MM.1S (cell line): Measurements from ENCODE around the gene LRRTM4.
"Not testable (repeated sequence)": the region's sequence is repeated elsewhere in the genome, so short reads cannot be mapped to it uniquely, and the experiment has no call there.

ENCODE experiments used
- DNase-seq: peaks from one replicate; pipeline ENCODE4 v3.0.0-alpha.2; 2015
- H2AFZ ChIP-seq: fragments of 300-600 bp; sonication (generic); 2 replicates; pipeline ENCODE4 v1.6.0; 2016; ENCODE audit warnings: antibody characterized with exemption, low read length
- H3F3A ChIP-seq: fragments of 300-600 bp; sonication (generic); 2 replicates; pipeline ENCODE4 v1.6.1; 2016; ENCODE audit warnings: mild to moderate bottlenecking, antibody characterized with exemption, low read length, moderate library complexity, mixed read lengths; ENCODE audit not compliant: insufficient read depth
- H3K27ac ChIP-seq: fragments of 300-600 bp; sonication (generic); 2 replicates; pipeline ENCODE4 v1.5.1; 2016; ENCODE audit warnings: mild to moderate bottlenecking, low read length
- H3K27me3 ChIP-seq: fragments of 300-600 bp; sonication (generic); replicated peaks from 2 replicates; pipeline ENCODE4 v1.6.0; 2016; ENCODE audit warnings: low read length; ENCODE audit not compliant: insufficient read depth
- H3K36me3 ChIP-seq: fragments of 300-600 bp; sonication (generic); replicated peaks from 2 replicates; pipeline ENCODE4 v1.6.1; 2016; ENCODE audit warnings: mild to moderate bottlenecking, low read length, mixed read lengths; ENCODE audit not compliant: insufficient read depth
- H3K4me1 ChIP-seq: fragments of 300-600 bp; sonication (generic); 2 replicates; pipeline ENCODE4 v1.6.1; 2016; ENCODE audit warnings: low read length, mixed read lengths
- H3K4me2 ChIP-seq: fragments of 300-600 bp; sonication (generic); 2 replicates; pipeline ENCODE4 v1.6.0; 2016; ENCODE audit warnings: low read depth, low read length
- H3K4me3 ChIP-seq: fragments of 300-600 bp; sonication (generic); 2 replicates; pipeline ENCODE4 v1.5.1; 2016; ENCODE audit warnings: low read length, mixed read lengths
- H3K79me2 ChIP-seq: fragments of 300-600 bp; sonication (generic); 2 replicates; pipeline ENCODE4 v1.6.1; 2016; ENCODE audit warnings: mixed run types, low read length, mixed read lengths
- H3K9ac ChIP-seq: fragments of 300-600 bp; sonication (generic); 2 replicates; pipeline ENCODE4 v1.6.1; 2016; ENCODE audit warnings: low read length, mixed read lengths
- H3K9me2 ChIP-seq: fragments of 300-600 bp; sonication (generic); replicated peaks from 2 replicates; pipeline ENCODE4 v1.6.1; 2016; ENCODE audit warnings: mild to moderate bottlenecking, low read length, mixed read lengths; ENCODE audit not compliant: insufficient read depth
- H3K9me3 ChIP-seq: fragments of 300-600 bp; sonication (generic); replicated peaks from 2 replicates; pipeline ENCODE4 v1.6.1; 2016; ENCODE audit warnings: mild to moderate bottlenecking, low read length, mixed read lengths; ENCODE audit not compliant: insufficient read depth
- H4K20me1 ChIP-seq: fragments of 300-600 bp; sonication (generic); 2 replicates; pipeline ENCODE4 v1.6.1; 2016; ENCODE audit warnings: mild to moderate bottlenecking, low read length, moderate library complexity, mixed read lengths; ENCODE audit not compliant: insufficient read depth
- CTCF ChIP-seq: fragments of 300-600 bp; sonication (generic); IDR thresholded peaks from 2 replicates; pipeline ENCODE4 v1.5.1; 2016; ENCODE audit warnings: antibody characterized with exemption, low read length, mixed read lengths
- EZH2 ChIP-seq: fragments of 300-600 bp; sonication (generic); optimal IDR thresholded peaks from 2 replicates; pipeline ENCODE3; 2017; ENCODE audit warnings: low read depth, mild to moderate bottlenecking, antibody characterized with exemption, low read length, mixed read lengths
- EZH2phosphoT487 ChIP-seq: fragments of 300-600 bp; sonication (generic); IDR thresholded peaks from 2 replicates; pipeline ENCODE4 v1.6.1; 2018; ENCODE audit warnings: antibody characterized with exemption, low read length

The LRRTM4 gene

GRCh38 chr2:77144772-77145171 lies 377.4 kb downstream of the LRRTM4 start:
- H3K9me3 ChIP-seq, result no peaks in the 10 kb centered on the region
- TF ChIP-seq EZH2phosphoT487, result no peak
- no peak for TF ChIP-seq EZH2
- no peak for TF ChIP-seq CTCF
- no peaks in the 10 kb centered on the region for H3K79me2 ChIP-seq
- no peaks in the 10 kb centered on the region for H3F3A ChIP-seq
- H2AFZ ChIP-seq, result no peak overlapping the region
- no peak overlapping the region for H3K9ac ChIP-seq
- no peaks in the 10 kb centered on the region for H3K4me1 ChIP-seq
- H3K4me2 ChIP-seq, result no peak overlapping the region
- no peak overlapping the region for H3K27ac ChIP-seq
- H3K4me3 ChIP-seq, result no peak overlapping the region
- no peaks in the 10 kb centered on the region for H3K27me3 ChIP-seq
- H3K9me2 ChIP-seq, result no peaks in the 10 kb centered on the region
- DNase-seq, result no peak
- H4K20me1 ChIP-seq, result no peaks in the 10 kb centered on the region
- H3K36me3 ChIP-seq, result no peaks in the 10 kb centered on the region

- H3K9ac ChIP-seq, result no peak overlapping the region
- H3K27ac ChIP-seq, result no peak overlapping the region
- H3K9me3 ChIP-seq, result no peaks in the 10 kb centered on the region
- no peaks in the 10 kb centered on the region for H3K79me2 ChIP-seq
- no peak overlapping the region for H3K4me3 ChIP-seq
- no peak overlapping the region for H2AFZ ChIP-seq
- H3K36me3 ChIP-seq, result no peaks in the 10 kb centered on the region
- H4K20me1 ChIP-seq, result no peaks in the 10 kb centered on the region
- no peaks in the 10 kb centered on the region for H3K4me1 ChIP-seq
- no peaks in the 10 kb centered on the region for H3K9me2 ChIP-seq
- H3K4me2 ChIP-seq, result no peak overlapping the region
- H3F3A ChIP-seq, result no peaks in the 10 kb centered on the region
- no peaks in the 10 kb centered on the region for H3K27me3 ChIP-seq
- no peak for DNase-seq
- TF ChIP-seq EZH2 (no peak), EZH2phosphoT487 (no peak), CTCF (no peak)
Observed at GRCh38 chr2:77142141-77142540, 380.0 kb downstream of the LRRTM4 start.

GRCh38 chr2:77128479-77128878 lies 393.7 kb downstream of the LRRTM4 start:
- H3K9me3 ChIP-seq, H2AFZ ChIP-seq, H4K20me1 ChIP-seq, H3K27ac ChIP-seq, DNase-seq, H3K79me2 ChIP-seq, H3K27me3 ChIP-seq, H3K4me3 ChIP-seq, H3K36me3 ChIP-seq, H3K9ac ChIP-seq, H3K4me1 ChIP-seq, H3F3A ChIP-seq, H3K9me2 ChIP-seq, H3K4me2 ChIP-seq: not testable (repeated sequence)

- no peaks in the 10 kb centered on the region for H3K9me3 ChIP-seq
- no peaks in the 10 kb centered on the region for H3K79me2 ChIP-seq
- TF ChIP-seq EZH2phosphoT487, result no peak
- TF ChIP-seq EZH2, result no peak
- no peak for TF ChIP-seq CTCF
- H3K36me3 ChIP-seq, result no peaks in the 10 kb centered on the region
- H3K27me3 ChIP-seq, result no peaks in the 10 kb centered on the region
- no peak overlapping the region for H3K4me3 ChIP-seq
- H3K9ac ChIP-seq, result no peak overlapping the region
- no peak overlapping the region for H3K4me2 ChIP-seq
- H3K4me1 ChIP-seq, result no peaks in the 10 kb centered on the region
- no peak overlapping the region for H2AFZ ChIP-seq
- H4K20me1 ChIP-seq, result no peaks in the 10 kb centered on the region
- no peaks in the 10 kb centered on the region for H3F3A ChIP-seq
- no peaks in the 10 kb centered on the region for H3K9me2 ChIP-seq
- no peak for DNase-seq
- no peak overlapping the region for H3K27ac ChIP-seq
Observed at GRCh38 chr2:77127345-77127744, 394.8 kb downstream of the LRRTM4 start.
